Naive thymus-derived CD4-positive, alpha-beta T cell (primary cell): ENCODE results near the gene RIPK1. TPM values are rescaled to one million over a fixed set of nuclear protein-coding genes. Genes with fewer than 3 reads are reported as not detected.
"Not testable (repeated sequence)": the region's sequence is repeated elsewhere in the genome, so short reads cannot be mapped to it uniquely, and the experiment has no call there.

ENCODE experiments used
- ATAC-seq: fragments of 150-1000 bp; cut with Tn5 transposase; 2 replicates; pipeline ENCODE4 v1.10.0; 2021; ENCODE audit warnings: mild to moderate bottlenecking, moderate library complexity
- CTCF ChIA-PET: fragments of 350-600 bp; sonication (Branson Sonifier 250); formaldehyde crosslinking; loops from one replicate; lab custom pipeline; 2021; ENCODE audit warnings: antibody characterized with exemption; lab: Charles Lee
- POLR2A ChIA-PET: fragments of 350-600 bp; sonication (Branson Sonifier 250); formaldehyde crosslinking; loops from one replicate; lab custom pipeline; 2021; ENCODE audit warnings: antibody characterized with exemption, inconsistent platforms; lab: Charles Lee
- DNase-seq, 9 donors: peaks; one replicate each; pipeline versions ENCODE4 v3.0.0 to v3.0.0-alpha.2; 2020 to 2022; ENCODE audit warnings: mixed read lengths in 1 of 9
- H3K27ac ChIP-seq: one replicate; pipeline ENCODE4 v1.7.0; 2013; ENCODE audit warnings: mild to moderate bottlenecking, low read depth, low read length, moderate library complexity
- H3K27me3 ChIP-seq, 2 donors: one replicate each; pipeline ENCODE4 v1.7.0; 2013; ENCODE audit warnings: low read length in 2 of 2, mild to moderate bottlenecking in 2 of 2, moderate library complexity in 2 of 2; ENCODE audit not compliant: control insufficient read depth in 2 of 2, insufficient read depth in 2 of 2
- H3K36me3 ChIP-seq, 3 experiments: 1 replicate in 2 of 3; 2 replicates in 1 of 3; pipeline ENCODE4 v1.7.0; 2013; ENCODE audit warnings: low read length in 3 of 3, mild to moderate bottlenecking in 3 of 3, moderate library complexity in 1 of 3; ENCODE audit not compliant: insufficient read depth in 3 of 3, control insufficient read depth in 2 of 3
- H3K4me1 ChIP-seq, 2 donors: one replicate each; pipeline ENCODE4 v1.7.0; 2013; ENCODE audit warnings: low read length in 2 of 2, mild to moderate bottlenecking in 2 of 2, moderate library complexity in 1 of 2; ENCODE audit not compliant: control insufficient read depth in 2 of 2, insufficient read depth in 2 of 2
- H3K4me3 ChIP-seq: 2 replicates; pipeline ENCODE4 v1.7.0; 2013; ENCODE audit warnings: mild to moderate bottlenecking, low read length
- H3K9me3 ChIP-seq, 3 experiments: 1 replicate in 2 of 3; 2 replicates in 1 of 3; pipeline ENCODE4 v1.7.0; 2013; ENCODE audit warnings: low read length in 3 of 3; ENCODE audit not compliant: control insufficient read depth in 2 of 3
- H3K27ac Mint-ChIP-seq, 9 donors: one replicate each; pipeline ENCODE4 v1.8.0; 2020 to 2022; ENCODE audit warnings: mixed read lengths in 9 of 9, mild to moderate bottlenecking in 8 of 9, moderate library complexity in 5 of 9, inconsistent platforms in 2 of 9
- H3K27me3 Mint-ChIP-seq, 5 donors: one replicate each; pipeline ENCODE4 v1.8.0; 2021 to 2022; ENCODE audit warnings: mixed read lengths in 5 of 5, mild to moderate bottlenecking in 1 of 5
- H3K36me3 Mint-ChIP-seq, 5 donors: one replicate each; pipeline ENCODE4 v1.8.0; 2020 to 2022; ENCODE audit warnings: mixed read lengths in 5 of 5, mild to moderate bottlenecking in 3 of 5, inconsistent platforms in 1 of 5
- H3K4me1 Mint-ChIP-seq, 7 donors: one replicate each; pipeline ENCODE4 v1.8.0; 2020 to 2022; ENCODE audit warnings: mixed read lengths in 7 of 7, mild to moderate bottlenecking in 3 of 7, inconsistent platforms in 1 of 7
- H3K4me3 Mint-ChIP-seq, 10 donors: one replicate each; pipeline ENCODE4 v1.8.0; 2020 to 2022; ENCODE audit warnings: mild to moderate bottlenecking in 10 of 10, mixed read lengths in 10 of 10, moderate library complexity in 6 of 10, inconsistent platforms in 2 of 10
- H3K9me3 Mint-ChIP-seq, 11 donors: one replicate each; pipeline ENCODE4 v1.8.0; 2020 to 2022; ENCODE audit warnings: mixed read lengths in 11 of 11, mild to moderate bottlenecking in 4 of 11, inconsistent platforms in 1 of 11, moderate library complexity in 1 of 11
- intact Hi-C, 2 donors: fragments of 100-400 bp; cut with micrococcal nuclease; formaldehyde crosslinking; loops; one replicate each; pipeline ENCODE4 v1.15.1; 2023
- polyA plus RNA-seq, 2 donors: library from polyadenylated mRNA; unstranded; fragments of 300-500 nt; fragmentation: Illumina TruSeq; gene quantifications; one replicate each; pipeline ENCODE4 v1.2.3, GENCODE V29; 2021
- total RNA-seq, 6 experiments: library from RNA in 5 of 6; stranded (reverse) in 5 of 6; gene quantifications; 1 replicate in 5 of 6; 2 replicates in 1 of 6; pipeline ENCODE4 v1.2.3 and lab custom pipeline; 2021 to 2026

Gene RIPK1
- total RNA-seq (10 to 100 TPM; 20.3 to 34.8 (median 32.4) TPM), polyA plus RNA-seq (10 to 100 TPM; 17.1 to 25.4 TPM), total RNA-seq (lab: John Stamatoyannopoulos, UW) (99.5 reads per million, percentile 84 among the genes with 10 or more reads in this experiment)

- peak within 1 kb of the TSS; percentile 91 to 99 (median 96) for H3K4me3 Mint-ChIP-seq
- no peaks in the 10 kb centered on the region for H3K9me3 ChIP-seq
- intact Hi-C loops, result loop anchor here (1.0 to 10.0 kb wide), 22 partner anchors 36 to 1464 kb away; partner anchors contain the start of genes BPHL (in 2 of the 2), ECI2 (in 2 of the 2), NQO2 (in 2 of the 2) and PSMG4 (in 2 of the 2)
- peaks cover under 1 to 20% (median 5%) of the 10 kb centered on the region in 5 donors for H3K36me3 Mint-ChIP-seq
- peak within 1 kb of the TSS; percentile 92 to 99 (median 98) for H3K27ac Mint-ChIP-seq
- H3K27me3 ChIP-seq, result no peaks in the 10 kb centered on the region
- DNase-seq (peak; percentile 92 to 98 (median 95)), ATAC-seq (peak; percentile 88)
- POLR2A ChIA-PET, result interaction anchor here (0.6 to 5.5 kb wide), 25 partner anchors 11 to 953 kb away, joined by 3 to 67 read pairs (median 4); partner anchors contain the start of genes BPHL and NQO2
- no peaks in the 10 kb centered on the region for H3K9me3 Mint-ChIP-seq
- CTCF ChIA-PET, result interaction anchor here (0.7 to 1.6 kb wide), 6 partner anchors 11 to 184 kb away, joined by 3 to 5 read pairs (median 4); no protein-coding TSS in a partner anchor
- peak within 1 kb of the TSS; percentile 99 for H3K27ac ChIP-seq
- peak within 1 kb of the TSS; percentile 86 for H3K4me3 ChIP-seq
- H3K27me3 Mint-ChIP-seq, result no peaks in the 10 kb centered on the region
- peaks cover 41 to 83% (median 69%) of the 10 kb centered on the region in 7 donors for H3K4me1 Mint-ChIP-seq
- H3K36me3 ChIP-seq, result peaks cover 0 to 8% (median 0%) of the 10 kb centered on the region in 3 experiments
- H3K4me1 ChIP-seq, result peaks cover 23% of the 10 kb centered on the region in 2 donors
Measured at GRCh38 chr6:3068329-3069214, at the start of gene RIPK1. RIPK1 (plus strand) TSS chr6:3068494; CDS start chr6:3076824, 8,330 bp downstream.

DNA sequence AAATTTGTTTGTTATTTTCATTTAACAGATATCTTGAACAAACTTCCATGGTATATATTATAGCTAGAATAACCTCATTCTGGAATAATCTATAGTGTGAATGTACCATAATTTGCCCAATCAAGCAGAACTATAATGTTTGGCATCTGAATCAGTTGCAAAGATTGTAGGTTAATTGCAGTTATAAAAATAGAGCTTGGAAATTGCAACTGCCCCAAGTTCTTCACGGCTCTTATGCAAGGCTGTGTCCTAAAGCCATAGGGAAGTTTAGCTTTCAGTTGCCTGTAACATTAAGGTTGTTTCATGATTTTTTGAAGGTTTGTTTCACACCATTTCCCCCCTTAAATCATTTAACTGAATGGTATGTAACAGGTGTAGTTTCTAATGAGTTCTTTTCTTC lies 49.2 kb upstream of the RIPK1 start:
- Histone ChIP-seq H3K4me1 (peaks cover 1 to 7% of the 10 kb centered on the region in 2 donors), H3K36me3 (peaks cover 0 to 32% (median 0%) of the 10 kb centered on the region in 3 experiments), H3K27ac (no peak overlapping the region), H3K4me3 (no peak overlapping the region), H3K27me3 (no peaks in the 10 kb centered on the region), H3K9me3 (no peaks in the 10 kb centered on the region)
- Mint-ChIP-seq H3K4me3 (no peak overlapping the region), H3K36me3 (peaks cover 0 to 56% (median 28%) of the 10 kb centered on the region in 5 donors), H3K27ac (peak overlapping the region in 4 of 9 donors; percentile 14 to 81 (median 48)), H3K4me1 (peaks cover 13 to 23% (median 15%) of the 10 kb centered on the region in 7 donors), H3K27me3 (no peaks in the 10 kb centered on the region), H3K9me3 (no peaks in the 10 kb centered on the region)
- intact Hi-C loops, result no loop called here
- DNase-seq, result no peak
- POLR2A ChIA-PET, result interaction anchor here (1.1 to 1.6 kb wide), 3 partner anchors 10 to 34 kb away, joined by 3 to 4 read pairs (median 3); partner anchors contain the start of gene NQO2
- ATAC-seq, result no peak
- CTCF ChIA-PET, result no interaction called here

- peaks cover 0 to 50% (median 26%) of the 10 kb centered on the region in 5 donors for H3K36me3 Mint-ChIP-seq
- Histone ChIP-seq H3K4me3 (no peak overlapping the region), H3K4me1 (peaks cover 8 to 14% of the 10 kb centered on the region in 2 donors), H3K9me3 (no peaks in the 10 kb centered on the region), H3K27me3 (no peaks in the 10 kb centered on the region), H3K36me3 (peaks cover 0 to 26% (median 0%) of the 10 kb centered on the region in 3 experiments), H3K27ac (no peak overlapping the region)
- H3K4me1 Mint-ChIP-seq, result peaks cover 13 to 27% (median 21%) of the 10 kb centered on the region in 7 donors
- no peak for ATAC-seq
- H3K9me3 Mint-ChIP-seq, result no peaks in the 10 kb centered on the region
- CTCF ChIA-PET, result interaction anchor here (0.7 kb wide), 1 partner anchor 18 kb away, joined by 3 read pairs; no protein-coding TSS in a partner anchor
- H3K27ac Mint-ChIP-seq, result peak overlapping the region in 3 of 9 donors; percentile 33 to 81 (median 66)
- no peak for DNase-seq
- no peak overlapping the region for H3K4me3 Mint-ChIP-seq
- H3K27me3 Mint-ChIP-seq, result no peaks in the 10 kb centered on the region
- intact Hi-C loops, result no loop called here
- POLR2A ChIA-PET, result interaction anchor here (0.7 to 1.7 kb wide), 5 partner anchors 10 to 34 kb away, joined by 3 to 5 read pairs (median 3); partner anchors contain the start of gene NQO2
Measured at GRCh38 chr6:3019749-3020320, 48.5 kb upstream of the RIPK1 start.

DNA sequence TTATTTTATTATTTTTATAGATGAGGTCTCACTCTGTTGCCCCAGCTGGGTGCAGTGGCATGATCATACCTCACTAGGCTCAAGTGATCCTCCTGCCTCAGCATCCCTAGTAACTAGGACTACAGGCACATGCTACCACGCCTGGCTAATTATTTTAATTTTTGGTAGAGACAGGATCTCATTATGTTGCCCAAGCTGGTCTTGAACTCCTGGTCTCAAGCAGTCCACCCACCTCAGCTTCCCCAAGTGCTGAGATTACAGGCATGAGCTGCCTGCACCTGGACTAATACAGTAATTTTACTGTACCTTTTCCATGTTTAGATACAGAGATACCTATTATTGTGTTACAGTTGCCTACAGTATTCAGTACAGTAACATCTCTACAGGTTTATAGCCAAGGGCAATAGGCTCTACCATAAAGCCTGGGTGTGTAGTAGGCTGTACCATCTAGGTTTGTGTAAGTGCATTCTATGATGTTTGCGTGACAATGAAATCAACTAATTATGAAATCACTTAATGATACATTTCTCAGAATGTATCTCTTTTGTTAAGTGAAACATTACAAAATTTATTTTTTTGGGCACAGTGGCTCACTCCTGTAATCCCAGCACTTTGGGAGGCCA lies 47.2 kb upstream of the RIPK1 start:
- Mint-ChIP-seq H3K4me1 (peaks cover 13 to 38% (median 30%) of the 10 kb centered on the region in 7 donors), H3K36me3 (peaks cover 0 to 44% (median 21%) of the 10 kb centered on the region in 5 donors)
- POLR2A ChIA-PET, result interaction anchor here (0.6 to 6.2 kb wide), 4 partner anchors 9 to 994 kb away, joined by 4 to 53 read pairs (median 4); partner anchors contain the start of gene NQO2

DNA sequence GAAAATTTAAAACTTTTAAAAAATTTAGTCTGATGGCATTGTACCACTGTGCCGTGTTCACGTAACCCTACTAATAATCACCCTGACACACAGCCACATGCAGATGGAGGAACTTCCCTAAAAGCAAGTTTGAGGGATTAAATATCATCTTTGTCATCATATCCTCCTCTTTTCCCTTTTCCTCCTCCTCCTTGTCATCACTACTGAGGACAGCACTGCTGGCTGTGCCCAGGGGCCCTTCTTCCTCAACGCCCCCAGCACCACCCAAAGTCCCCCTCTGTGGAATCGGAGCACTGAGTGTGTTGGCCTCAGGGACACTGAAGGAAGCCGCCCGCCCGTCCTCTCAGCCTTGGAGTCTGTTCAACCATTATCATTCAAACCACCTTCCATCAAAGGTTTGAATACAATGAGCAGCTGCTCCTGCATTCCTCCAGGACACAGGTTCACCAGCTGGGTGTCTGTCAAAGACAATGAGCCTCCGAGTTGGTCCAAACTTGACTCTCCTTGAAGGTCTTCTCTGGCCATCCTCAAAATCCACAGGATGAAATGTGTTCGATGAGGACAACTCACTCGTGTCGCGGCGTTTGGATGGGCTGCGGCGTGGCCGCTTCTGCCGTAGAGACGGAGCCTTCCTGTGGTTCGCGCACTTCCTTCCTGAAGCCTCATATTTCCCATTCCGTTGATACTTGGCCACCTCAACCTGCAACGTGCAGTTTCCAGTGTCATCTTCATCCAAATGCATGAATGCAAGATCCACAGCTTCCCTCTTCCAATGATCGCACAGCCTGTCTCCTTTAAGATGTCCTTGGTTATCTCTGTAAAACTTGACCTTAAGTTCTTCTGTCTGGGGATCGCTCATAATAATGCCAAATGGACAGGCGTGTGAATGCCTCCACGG lies 45.3 kb upstream of the RIPK1 start:
- ATAC-seq, result no peak
- Histone ChIP-seq H3K27ac (peak overlapping the region; percentile 18), H3K4me3 (peak overlapping the region; percentile 69), H3K9me3 (no peaks in the 10 kb centered on the region), H3K27me3 (no peaks in the 10 kb centered on the region), H3K4me1 (peaks cover 29 to 38% of the 10 kb centered on the region in 2 donors), H3K36me3 (peaks cover 0 to 4% (median 0%) of the 10 kb centered on the region in 3 experiments)
- Mint-ChIP-seq H3K36me3 (peaks cover 0 to 35% (median 10%) of the 10 kb centered on the region in 5 donors), H3K27me3 (no peaks in the 10 kb centered on the region), H3K27ac (peak overlapping the region; percentile 58 to 98 (median 80)), H3K9me3 (peaks cover 0 to 2% (median 0%) of the 10 kb centered on the region in 11 donors), H3K4me1 (peaks cover 23 to 52% (median 43%) of the 10 kb centered on the region in 7 donors), H3K4me3 (peak overlapping the region; percentile 80 to 94 (median 88))
- ChIA-PET POLR2A (interaction anchor here (0.8 to 6.2 kb wide), 5 partner anchors 12 to 35 kb away, joined by 3 to 53 read pairs (median 5); partner anchors contain the start of gene NQO2), CTCF (interaction anchor here (0.6 to 1.0 kb wide), 5 partner anchors 13 to 36 kb away, joined by 3 to 5 read pairs (median 3); no protein-coding TSS in a partner anchor)
- peak in 1 of 9 donors; percentile 39 for DNase-seq
- intact Hi-C loops, result loop anchor here (1.0 to 2.0 kb wide), 7 partner anchors 21 to 258 kb away; partner anchors contain the start of genes NQO2 (in 2 of the 2), BPHL (in 1 of the 2) and WRNIP1 (in 1 of the 2)

More for the DNA sequence above, 47.2 kb upstream of the RIPK1 start:
- Histone ChIP-seq H3K4me1 (peaks cover 17 to 24% of the 10 kb centered on the region in 2 donors), H3K36me3 (peaks cover 0 to 15% (median 0%) of the 10 kb centered on the region in 3 experiments)
- H3K4me3 Mint-ChIP-seq, H3K27ac Mint-ChIP-seq, DNase-seq, H3K27ac ChIP-seq, H3K27me3 Mint-ChIP-seq, H3K27me3 ChIP-seq, intact Hi-C loops, ATAC-seq, H3K9me3 ChIP-seq, H3K4me3 ChIP-seq, H3K9me3 Mint-ChIP-seq: not testable (repeated sequence)
- CTCF ChIA-PET, result interaction anchor here (1.0 kb wide), 1 partner anchor 11 kb away, joined by 3 read pairs; no protein-coding TSS in a partner anchor
